Neural progenitor cell (in vitro differentiated cells): Measurements from ENCODE around the gene PNLIP.

Experiments
- EZH2phosphoT487 ChIP-seq: fragments of 200-600 bp; sonication (generic); IDR thresholded peaks from 2 replicates; pipeline ENCODE4 v1.6.1; 2017; ENCODE audit warnings: antibody characterized with exemption
- TF ChIP-seq, protein P1 (sequence below): fragments of 200-600 bp; sonication (generic); IDR thresholded peaks from 2 replicates; pipeline ENCODE4 v1.5.1; 2017; ENCODE audit warnings: antibody characterized with exemption, mild to moderate bottlenecking

DNA sequence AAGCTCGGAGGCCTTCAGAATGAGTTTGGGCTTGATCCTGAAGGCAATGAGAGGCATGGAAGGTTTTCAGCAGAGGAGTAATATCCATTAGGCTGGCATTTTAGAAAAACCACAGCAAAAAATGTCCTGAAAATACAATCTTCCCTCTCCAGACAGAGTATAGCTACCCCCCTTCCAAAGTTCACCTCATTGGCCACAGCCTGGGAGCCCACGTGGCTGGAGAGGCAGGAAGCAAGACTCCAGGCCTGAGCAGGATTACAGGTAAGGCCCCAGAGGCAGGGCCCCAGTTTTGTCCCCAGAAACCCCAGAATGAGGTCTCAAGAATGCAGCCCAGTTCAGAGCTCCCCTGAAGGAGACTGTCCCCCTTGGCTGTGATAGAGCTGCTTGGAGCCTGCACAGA, 50.3 kb downstream of the PNLIP start:
- TF ChIP-seq, protein P1, sequence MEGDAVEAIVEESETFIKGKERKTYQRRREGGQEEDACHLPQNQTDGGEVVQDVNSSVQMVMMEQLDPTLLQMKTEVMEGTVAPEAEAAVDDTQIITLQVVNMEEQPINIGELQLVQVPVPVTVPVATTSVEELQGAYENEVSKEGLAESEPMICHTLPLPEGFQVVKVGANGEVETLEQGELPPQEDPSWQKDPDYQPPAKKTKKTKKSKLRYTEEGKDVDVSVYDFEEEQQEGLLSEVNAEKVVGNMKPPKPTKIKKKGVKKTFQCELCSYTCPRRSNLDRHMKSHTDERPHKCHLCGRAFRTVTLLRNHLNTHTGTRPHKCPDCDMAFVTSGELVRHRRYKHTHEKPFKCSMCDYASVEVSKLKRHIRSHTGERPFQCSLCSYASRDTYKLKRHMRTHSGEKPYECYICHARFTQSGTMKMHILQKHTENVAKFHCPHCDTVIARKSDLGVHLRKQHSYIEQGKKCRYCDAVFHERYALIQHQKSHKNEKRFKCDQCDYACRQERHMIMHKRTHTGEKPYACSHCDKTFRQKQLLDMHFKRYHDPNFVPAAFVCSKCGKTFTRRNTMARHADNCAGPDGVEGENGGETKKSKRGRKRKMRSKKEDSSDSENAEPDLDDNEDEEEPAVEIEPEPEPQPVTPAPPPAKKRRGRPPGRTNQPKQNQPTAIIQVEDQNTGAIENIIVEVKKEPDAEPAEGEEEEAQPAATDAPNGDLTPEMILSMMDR = no peak
- no peak for TF ChIP-seq EZH2phosphoT487
